MM.1S (cell line): Measurements from ENCODE around the gene CSGALNACT2.

ENCODE experiments used
- DNase-seq: peaks from one replicate; pipeline ENCODE4 v3.0.0-alpha.2; 2015
- H2AFZ ChIP-seq: fragments of 300-600 bp; sonication (generic); 2 replicates; pipeline ENCODE4 v1.6.0; 2016; ENCODE audit warnings: antibody characterized with exemption, low read length
- H3F3A ChIP-seq: fragments of 300-600 bp; sonication (generic); 2 replicates; pipeline ENCODE4 v1.6.1; 2016; ENCODE audit warnings: mild to moderate bottlenecking, antibody characterized with exemption, low read length, moderate library complexity, mixed read lengths; ENCODE audit not compliant: insufficient read depth
- H3K27ac ChIP-seq: fragments of 300-600 bp; sonication (generic); 2 replicates; pipeline ENCODE4 v1.5.1; 2016; ENCODE audit warnings: mild to moderate bottlenecking, low read length
- H3K27me3 ChIP-seq: fragments of 300-600 bp; sonication (generic); replicated peaks from 2 replicates; pipeline ENCODE4 v1.6.0; 2016; ENCODE audit warnings: low read length; ENCODE audit not compliant: insufficient read depth
- H3K36me3 ChIP-seq: fragments of 300-600 bp; sonication (generic); replicated peaks from 2 replicates; pipeline ENCODE4 v1.6.1; 2016; ENCODE audit warnings: mild to moderate bottlenecking, low read length, mixed read lengths; ENCODE audit not compliant: insufficient read depth
- H3K4me1 ChIP-seq: fragments of 300-600 bp; sonication (generic); 2 replicates; pipeline ENCODE4 v1.6.1; 2016; ENCODE audit warnings: low read length, mixed read lengths
- H3K4me2 ChIP-seq: fragments of 300-600 bp; sonication (generic); 2 replicates; pipeline ENCODE4 v1.6.0; 2016; ENCODE audit warnings: low read depth, low read length
- H3K4me3 ChIP-seq: fragments of 300-600 bp; sonication (generic); 2 replicates; pipeline ENCODE4 v1.5.1; 2016; ENCODE audit warnings: low read length, mixed read lengths
- H3K79me2 ChIP-seq: fragments of 300-600 bp; sonication (generic); 2 replicates; pipeline ENCODE4 v1.6.1; 2016; ENCODE audit warnings: mixed run types, low read length, mixed read lengths
- H3K9ac ChIP-seq: fragments of 300-600 bp; sonication (generic); 2 replicates; pipeline ENCODE4 v1.6.1; 2016; ENCODE audit warnings: low read length, mixed read lengths
- H3K9me2 ChIP-seq: fragments of 300-600 bp; sonication (generic); replicated peaks from 2 replicates; pipeline ENCODE4 v1.6.1; 2016; ENCODE audit warnings: mild to moderate bottlenecking, low read length, mixed read lengths; ENCODE audit not compliant: insufficient read depth
- H3K9me3 ChIP-seq: fragments of 300-600 bp; sonication (generic); replicated peaks from 2 replicates; pipeline ENCODE4 v1.6.1; 2016; ENCODE audit warnings: mild to moderate bottlenecking, low read length, mixed read lengths; ENCODE audit not compliant: insufficient read depth
- H4K20me1 ChIP-seq: fragments of 300-600 bp; sonication (generic); 2 replicates; pipeline ENCODE4 v1.6.1; 2016; ENCODE audit warnings: mild to moderate bottlenecking, low read length, moderate library complexity, mixed read lengths; ENCODE audit not compliant: insufficient read depth
- CTCF ChIP-seq: fragments of 300-600 bp; sonication (generic); IDR thresholded peaks from 2 replicates; pipeline ENCODE4 v1.5.1; 2016; ENCODE audit warnings: antibody characterized with exemption, low read length, mixed read lengths
- EZH2 ChIP-seq: fragments of 300-600 bp; sonication (generic); optimal IDR thresholded peaks from 2 replicates; pipeline ENCODE3; 2017; ENCODE audit warnings: low read depth, mild to moderate bottlenecking, antibody characterized with exemption, low read length, mixed read lengths
- EZH2phosphoT487 ChIP-seq: fragments of 300-600 bp; sonication (generic); IDR thresholded peaks from 2 replicates; pipeline ENCODE4 v1.6.1; 2018; ENCODE audit warnings: antibody characterized with exemption, low read length

CSGALNACT2 gene

GRCh38 chr10:43211030-43211429 lies 72.8 kb downstream of the CSGALNACT2 start:
- Histone ChIP-seq H4K20me1 (no peaks in the 10 kb centered on the region), H3K4me2 (no peak overlapping the region), H2AFZ (no peak overlapping the region), H3K79me2 (no peaks in the 10 kb centered on the region), H3K4me1 (peaks cover 10% of the 10 kb centered on the region), H3K4me3 (no peak overlapping the region), H3K27ac (no peak overlapping the region), H3K27me3 (no peaks in the 10 kb centered on the region), H3F3A (no peaks in the 10 kb centered on the region), H3K36me3 (no peaks in the 10 kb centered on the region), H3K9me2 (no peaks in the 10 kb centered on the region), H3K9ac (no peak overlapping the region), H3K9me3 (no peaks in the 10 kb centered on the region)
- DNase-seq: no peak
- TF ChIP-seq CTCF: no peak

GRCh38 chr10:43211431-43212042 lies 73.3 kb downstream of the CSGALNACT2 start:
- no peaks in the 10 kb centered on the region for H3K9me2 ChIP-seq
- H3K9ac ChIP-seq: no peak overlapping the region
- no peak for TF ChIP-seq EZH2
- H3K27me3 ChIP-seq: no peaks in the 10 kb centered on the region
- no peaks in the 10 kb centered on the region for H3K9me3 ChIP-seq
- DNase-seq: no peak
- H3K36me3 ChIP-seq: no peaks in the 10 kb centered on the region
- H3K4me2 ChIP-seq: no peak overlapping the region
- no peak overlapping the region for H2AFZ ChIP-seq
- no peaks in the 10 kb centered on the region for H3K79me2 ChIP-seq
- no peaks in the 10 kb centered on the region for H3F3A ChIP-seq
- no peaks in the 10 kb centered on the region for H4K20me1 ChIP-seq
- H3K27ac ChIP-seq: no peak overlapping the region
- peaks cover 10% of the 10 kb centered on the region for H3K4me1 ChIP-seq
- H3K4me3 ChIP-seq: no peak overlapping the region

- Histone ChIP-seq H3K4me1 (peaks cover 10% of the 10 kb centered on the region), H3K27me3 (no peaks in the 10 kb centered on the region), H2AFZ (no peak overlapping the region), H3K4me2 (no peak overlapping the region), H3K9ac (no peak overlapping the region), H3F3A (no peaks in the 10 kb centered on the region), H3K79me2 (no peaks in the 10 kb centered on the region), H3K36me3 (no peaks in the 10 kb centered on the region), H3K27ac (no peak overlapping the region), H4K20me1 (no peaks in the 10 kb centered on the region), H3K9me2 (no peaks in the 10 kb centered on the region), H3K9me3 (no peaks in the 10 kb centered on the region), H3K4me3 (no peak overlapping the region)
- DNase-seq: no peak
- TF ChIP-seq EZH2phosphoT487 (no peak), CTCF (no peak), EZH2 (no peak)
Observed at GRCh38 chr10:43212043-43212721, 73.9 kb downstream of the CSGALNACT2 start.
